ENCODE data around the gene GOLT1A.
"Not testable (repeated sequence)": the region's sequence is repeated elsewhere in the genome, so short reads cannot be mapped to it uniquely, and the experiment has no call there.

Gene GOLT1A

DNA sequence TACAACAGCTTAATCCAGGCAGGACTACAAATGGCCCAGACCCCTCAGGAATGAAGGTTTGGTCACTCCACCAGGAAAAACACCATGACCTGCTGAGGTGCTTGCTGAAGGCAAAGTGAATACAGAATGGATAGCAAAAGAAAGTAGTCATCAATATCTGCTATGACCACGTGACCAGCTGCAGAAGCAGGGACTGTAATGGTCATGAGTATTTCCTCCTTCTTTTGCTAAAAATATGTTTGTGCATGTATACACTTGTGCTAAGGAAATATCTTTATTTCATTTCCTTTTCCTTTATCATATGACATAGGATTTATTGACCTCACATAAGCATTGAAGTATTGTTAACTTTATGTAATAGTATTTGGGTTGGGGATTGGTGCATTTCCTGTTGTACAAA, 26.4 kb upstream of the GOLT1A start:
- no peak for DNase-seq (ENCODE audit: low read depth)
- in situ Hi-C loops (cut with HindIII; ENCODE audit: low sequenced_read_pairs): no loop called here
- no peak for TF ChIP-seq CTCF (IDR thresholded peaks at IDR 0.05; ENCODE audit: low read depth, low read length, missing control alignments)
- no peak overlapping the region for H3K4me3 ChIP-seq (ENCODE audit: low read depth, low read length)

- DNase-seq (ENCODE audit: low read depth); H3K4me3 ChIP-seq (ENCODE audit: low read depth, low read length); in situ Hi-C loops (cut with HindIII; ENCODE audit: low sequenced_read_pairs): not testable (repeated sequence)
Observed at GRCh38 chr1:204239401-204239800, 25.6 kb upstream of the GOLT1A start.

DNA sequence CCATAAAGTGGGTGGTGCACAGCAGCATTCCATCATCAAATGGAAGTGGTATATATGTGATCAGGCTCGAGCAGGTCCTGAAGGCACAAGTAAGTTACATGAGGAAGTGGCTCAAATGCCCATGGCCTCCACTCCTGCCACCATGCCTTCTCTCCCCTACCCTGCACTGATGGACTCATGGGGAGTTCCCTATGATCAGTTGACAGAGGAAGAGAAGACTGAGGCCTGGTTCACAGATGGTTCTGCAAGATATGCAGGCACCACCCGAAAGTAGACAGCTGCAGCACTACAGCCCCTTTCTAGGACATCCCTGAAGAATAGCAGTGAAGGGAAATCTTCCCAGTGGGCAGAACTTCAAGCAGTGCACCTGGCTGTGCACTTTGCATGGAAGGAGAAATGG, 24.7 kb upstream of the GOLT1A start:
- in situ Hi-C loops (cut with HindIII; ENCODE audit: low sequenced_read_pairs); DNase-seq (ENCODE audit: low read depth); H3K4me3 ChIP-seq (ENCODE audit: low read depth, low read length): not testable (repeated sequence)

GRCh38 chr1:204237515-204237914, 23.7 kb upstream of the GOLT1A start:
- H3K4me3 ChIP-seq (ENCODE audit: low read depth, low read length); in situ Hi-C loops (cut with HindIII; ENCODE audit: low sequenced_read_pairs); DNase-seq (ENCODE audit: low read depth): not testable (repeated sequence)

- no peak for TF ChIP-seq CTCF (IDR thresholded peaks at IDR 0.05; ENCODE audit: low read depth, low read length, missing control alignments)
- DNase-seq (ENCODE audit: low read depth): no peak
- no peak overlapping the region for H3K4me3 ChIP-seq (ENCODE audit: low read depth, low read length)
- in situ Hi-C loops (cut with HindIII; ENCODE audit: low sequenced_read_pairs): no loop called here
Observed at GRCh38 chr1:204232526-204232925, 18.7 kb upstream of the GOLT1A start.

DNA sequence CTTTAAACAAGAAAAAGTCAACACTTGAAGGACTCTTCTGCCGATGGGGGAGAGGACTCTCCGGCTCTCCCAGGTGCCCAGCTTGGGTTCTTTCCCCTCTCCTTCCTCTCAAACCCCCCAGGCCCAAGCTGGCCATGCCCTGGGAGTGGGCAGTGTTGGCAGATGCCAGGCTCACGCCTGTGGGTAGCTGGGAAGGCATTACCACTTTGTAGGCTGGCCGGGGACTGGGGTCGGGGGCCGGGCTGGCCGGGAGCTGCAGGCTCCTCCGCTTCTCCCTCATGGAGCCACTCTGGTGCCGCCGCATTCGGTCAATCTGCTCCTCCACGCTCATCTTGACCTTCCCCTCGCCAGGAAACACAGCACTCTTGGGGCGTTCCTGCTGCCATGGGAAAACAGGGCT, 16.4 kb upstream of the GOLT1A start:
- H3K4me3 ChIP-seq (ENCODE audit: low read depth, low read length): no peak overlapping the region
- no peak for DNase-seq (ENCODE audit: low read depth)
- no peak for TF ChIP-seq CTCF (IDR thresholded peaks at IDR 0.05; ENCODE audit: low read depth, low read length, missing control alignments)
- in situ Hi-C loops (cut with HindIII; ENCODE audit: low sequenced_read_pairs): no loop called here

GRCh38 chr1:204228896-204229295, 15.1 kb upstream of the GOLT1A start:
- no peak for TF ChIP-seq CTCF (IDR thresholded peaks at IDR 0.05; ENCODE audit: low read depth, low read length, missing control alignments)
- no peak overlapping the region for H3K4me3 ChIP-seq (ENCODE audit: low read depth, low read length)
- in situ Hi-C loops (cut with HindIII; ENCODE audit: low sequenced_read_pairs): no loop called here
- DNase-seq (ENCODE audit: low read depth): no peak

GRCh38 chr1:204227996-204228785, 14.4 kb upstream of the GOLT1A start:
- no peak for DNase-seq (ENCODE audit: low read depth)
- no peak overlapping the region for H3K4me3 ChIP-seq (ENCODE audit: low read depth, low read length)
- TF ChIP-seq CTCF (IDR thresholded peaks at IDR 0.05; ENCODE audit: low read depth, low read length, missing control alignments): no peak
- in situ Hi-C loops (cut with HindIII; ENCODE audit: low sequenced_read_pairs): no loop called here

All from astrocyte of the cerebellum (primary cell).